Left cardiac atrium (tissue), 4 donors: Measurements from ENCODE around the gene KDM6B. TPM values are rescaled to one million over a fixed set of nuclear protein-coding genes. Genes with fewer than 3 reads are reported as not detected.

Source experiments
- ATAC-seq, 2 donors: fragments of 200-7000 bp; cut with Tn5 transposase; one replicate each; pipeline ENCODE4 v1.9.1; 2020; ENCODE audit warnings: mild to moderate bottlenecking in 2 of 2, moderate library complexity in 2 of 2
- DNase-seq: peaks from one replicate; pipeline ENCODE4 v3.0.0-alpha.2; 2020
- intact Hi-C, 2 donors: fragments of 100-400 bp; cut with DNase I; formaldehyde crosslinking; loops; one replicate each; pipeline versions ENCODE4 v1.14.1 to v1.15.1; 2022 to 2023
- total RNA-seq, 2 donors: library from RNA; stranded (reverse); fragmentation: NEBNext Ultra II Directional; extraction: Animal tissue kit (Norgen Biotek cat#: 25700); gene quantifications; one replicate each; pipeline ENCODE4 v1.2.1, GENCODE V29; 2021
- donor health status: DM: no; HTN: yes; CAD: no.
- donor health status: DM: no; HTN: yes; CAD: no; lungs with severe emphysema.
- donor health status: DM: yes; HTN: yes; CAD: no.
- donor health status: Dilated cardiomyopathy.

Gene KDM6B
- total RNA-seq, 2 donors from 2014 or later: 24.2 to 31.7 TPM

DNA sequence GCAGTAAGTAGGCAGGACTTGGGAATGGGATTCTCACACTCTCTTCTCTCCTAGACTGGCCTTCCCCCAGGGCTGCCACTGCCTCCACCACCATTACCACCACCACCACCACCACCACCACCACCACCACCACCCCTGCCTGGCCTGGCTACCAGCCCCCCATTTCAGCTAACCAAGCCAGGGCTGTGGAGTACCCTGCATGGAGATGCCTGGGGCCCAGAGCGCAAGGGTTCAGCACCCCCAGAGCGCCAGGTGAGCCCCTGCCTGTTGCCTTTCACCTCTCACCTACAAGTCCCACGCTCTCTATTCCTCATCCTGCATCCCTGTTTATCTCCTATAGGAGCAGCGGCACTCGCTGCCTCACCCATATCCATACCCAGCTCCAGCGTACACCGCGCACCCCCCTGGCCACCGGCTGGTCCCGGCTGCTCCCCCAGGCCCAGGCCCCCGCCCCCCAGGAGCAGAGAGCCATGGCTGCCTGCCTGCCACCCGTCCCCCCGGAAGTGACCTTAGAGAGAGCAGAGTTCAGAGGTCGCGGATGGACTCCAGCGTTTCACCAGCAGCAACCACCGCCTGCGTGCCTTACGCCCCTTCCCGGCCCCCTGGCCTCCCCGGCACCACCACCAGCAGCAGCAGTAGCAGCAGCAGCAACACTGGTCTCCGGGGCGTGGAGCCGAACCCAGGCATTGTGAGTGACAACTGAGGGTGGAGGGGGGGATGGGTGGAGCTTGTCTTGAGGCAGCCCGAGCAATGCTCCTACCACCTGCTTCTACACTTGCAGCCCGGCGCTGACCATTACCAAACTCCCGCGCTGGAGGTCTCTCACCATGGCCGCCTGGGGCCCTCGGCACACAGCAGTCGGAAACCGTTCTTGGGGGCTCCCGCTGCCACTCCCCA lies 13.0 kb downstream of the KDM6B start:
- intact Hi-C loops: no loop called here
- DNase-seq (peak; percentile 28), ATAC-seq (no peak)

DNA sequence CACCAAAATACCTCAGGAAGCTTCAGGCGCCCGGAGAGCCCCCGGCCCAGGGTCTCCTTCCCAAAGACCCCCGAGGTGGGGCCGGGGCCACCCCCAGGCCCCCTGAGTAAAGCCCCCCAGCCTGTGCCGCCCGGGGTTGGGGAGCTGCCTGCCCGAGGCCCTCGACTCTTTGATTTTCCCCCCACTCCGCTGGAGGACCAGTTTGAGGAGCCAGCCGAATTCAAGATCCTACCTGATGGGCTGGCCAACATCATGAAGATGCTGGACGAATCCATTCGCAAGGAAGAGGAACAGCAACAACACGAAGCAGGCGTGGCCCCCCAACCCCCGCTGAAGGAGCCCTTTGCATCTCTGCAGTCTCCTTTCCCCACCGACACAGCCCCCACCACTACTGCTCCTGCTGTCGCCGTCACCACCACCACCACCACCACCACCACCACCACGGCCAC lies 14.1 kb downstream of the KDM6B start:
- intact Hi-C loops: no loop called here
- no peak for DNase-seq
- ATAC-seq: no peak

DNA sequence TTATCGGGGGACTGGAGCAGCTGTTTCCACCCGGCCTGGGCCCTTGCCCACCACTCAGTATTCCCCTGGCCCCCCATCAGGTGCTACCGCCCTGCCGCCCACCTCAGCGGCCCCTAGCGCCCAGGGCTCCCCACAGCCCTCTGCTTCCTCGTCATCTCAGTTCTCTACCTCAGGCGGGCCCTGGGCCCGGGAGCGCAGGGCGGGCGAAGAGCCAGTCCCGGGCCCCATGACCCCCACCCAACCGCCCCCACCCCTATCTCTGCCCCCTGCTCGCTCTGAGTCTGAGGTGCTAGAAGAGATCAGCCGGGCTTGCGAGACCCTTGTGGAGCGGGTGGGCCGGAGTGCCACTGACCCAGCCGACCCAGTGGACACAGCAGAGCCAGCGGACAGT lies 14.7 kb downstream of the KDM6B start:
- intact Hi-C loops: no loop called here
- ATAC-seq: no peak
- DNase-seq: no peak

DNA sequence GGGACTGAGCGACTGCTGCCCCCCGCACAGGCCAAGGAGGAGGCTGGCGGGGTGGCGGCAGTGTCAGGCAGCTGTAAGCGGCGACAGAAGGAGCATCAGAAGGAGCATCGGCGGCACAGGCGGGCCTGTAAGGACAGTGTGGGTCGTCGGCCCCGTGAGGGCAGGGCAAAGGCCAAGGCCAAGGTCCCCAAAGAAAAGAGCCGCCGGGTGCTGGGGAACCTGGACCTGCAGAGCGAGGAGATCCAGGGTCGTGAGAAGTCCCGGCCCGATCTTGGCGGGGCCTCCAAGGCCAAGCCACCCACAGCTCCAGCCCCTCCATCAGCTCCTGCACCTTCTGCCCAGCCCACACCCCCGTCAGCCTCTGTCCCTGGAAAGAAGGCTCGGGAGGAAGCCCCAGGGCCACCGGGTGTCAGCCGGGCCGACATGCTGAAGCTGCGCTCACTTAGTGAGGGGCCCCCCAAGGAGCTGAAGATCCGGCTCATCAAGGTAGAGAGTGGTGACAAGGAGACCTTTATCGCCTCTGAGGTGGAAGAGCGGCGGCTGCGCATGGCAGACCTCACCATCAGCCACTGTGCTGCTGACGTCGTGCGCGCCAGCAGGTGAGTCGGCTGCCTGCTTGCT lies 15.2 kb downstream of the KDM6B start:
- peak; percentile 26 for DNase-seq
- intact Hi-C loops: no loop called here

DNA sequence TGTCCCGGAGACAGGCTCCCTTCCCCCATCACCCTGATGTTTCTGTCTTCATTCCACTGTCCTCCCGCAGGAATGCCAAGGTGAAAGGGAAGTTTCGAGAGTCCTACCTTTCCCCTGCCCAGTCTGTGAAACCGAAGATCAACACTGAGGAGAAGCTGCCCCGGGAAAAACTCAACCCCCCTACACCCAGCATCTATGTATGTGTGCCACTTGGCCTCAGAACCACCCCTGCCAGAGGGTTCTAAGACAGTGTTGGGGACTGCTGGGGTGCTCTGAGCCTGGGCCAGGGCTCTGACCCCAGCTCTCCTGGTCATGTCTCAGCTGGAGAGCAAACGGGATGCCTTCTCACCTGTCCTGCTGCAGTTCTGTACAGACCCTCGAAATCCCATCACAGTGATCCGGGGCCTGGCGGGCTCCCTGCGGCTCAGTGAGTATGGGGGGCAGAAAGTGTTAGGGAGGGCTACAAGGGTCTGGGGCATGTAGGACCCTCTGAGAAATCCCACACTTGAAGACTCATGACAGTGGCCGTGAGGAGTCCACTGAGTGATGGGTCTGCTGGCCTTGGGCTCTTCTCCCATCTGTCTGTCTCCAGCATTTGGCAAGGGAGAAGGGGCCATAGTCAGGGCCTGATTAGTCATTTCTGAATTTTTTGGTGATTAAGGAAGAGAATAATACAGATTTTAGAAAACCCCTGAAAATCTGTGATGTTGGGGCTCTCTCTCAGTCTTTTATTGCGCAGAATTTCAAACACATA lies 15.9 kb downstream of the KDM6B start:
- intact Hi-C loops: no loop called here
- ATAC-seq (no peak), DNase-seq (no peak)

More for the DNA sequence above, 15.2 kb downstream of the KDM6B start:
- no peak for ATAC-seq

DNA sequence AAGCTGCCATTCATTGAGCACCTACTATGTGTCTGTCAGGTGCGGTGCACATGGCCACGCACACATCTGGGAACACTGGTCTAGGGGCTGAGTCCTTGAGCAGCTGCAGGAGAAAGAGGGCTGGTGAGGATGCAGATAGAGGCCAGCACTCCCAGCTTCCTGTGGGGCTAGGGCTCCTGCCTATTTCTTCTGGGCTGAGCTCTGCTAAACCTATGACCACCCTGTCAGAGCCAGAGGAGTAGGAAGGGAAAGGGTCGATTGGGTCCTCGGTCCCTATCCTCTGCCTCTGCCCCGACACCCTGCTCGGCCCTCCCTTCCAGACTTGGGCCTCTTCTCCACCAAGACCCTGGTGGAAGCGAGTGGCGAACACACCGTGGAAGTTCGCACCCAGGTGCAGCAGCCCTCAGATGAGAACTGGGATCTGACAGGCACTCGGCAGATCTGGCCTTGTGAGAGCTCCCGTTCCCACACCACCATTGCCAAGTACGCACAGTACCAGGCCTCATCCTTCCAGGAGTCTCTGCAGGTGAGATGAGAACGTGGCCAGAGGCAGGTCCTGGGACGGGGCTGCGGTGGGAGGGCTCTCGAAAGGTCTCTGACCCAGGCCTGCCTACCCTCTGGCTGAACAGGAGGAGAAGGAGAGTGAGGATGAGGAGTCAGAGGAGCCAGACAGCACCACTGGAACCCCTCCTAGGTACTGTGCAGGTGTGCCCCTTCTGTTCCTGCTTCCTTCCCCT lies 16.9 kb downstream of the KDM6B start:
- DNase-seq (peak; percentile 34), ATAC-seq (no peak)
- intact Hi-C loops: no loop called here

DNA sequence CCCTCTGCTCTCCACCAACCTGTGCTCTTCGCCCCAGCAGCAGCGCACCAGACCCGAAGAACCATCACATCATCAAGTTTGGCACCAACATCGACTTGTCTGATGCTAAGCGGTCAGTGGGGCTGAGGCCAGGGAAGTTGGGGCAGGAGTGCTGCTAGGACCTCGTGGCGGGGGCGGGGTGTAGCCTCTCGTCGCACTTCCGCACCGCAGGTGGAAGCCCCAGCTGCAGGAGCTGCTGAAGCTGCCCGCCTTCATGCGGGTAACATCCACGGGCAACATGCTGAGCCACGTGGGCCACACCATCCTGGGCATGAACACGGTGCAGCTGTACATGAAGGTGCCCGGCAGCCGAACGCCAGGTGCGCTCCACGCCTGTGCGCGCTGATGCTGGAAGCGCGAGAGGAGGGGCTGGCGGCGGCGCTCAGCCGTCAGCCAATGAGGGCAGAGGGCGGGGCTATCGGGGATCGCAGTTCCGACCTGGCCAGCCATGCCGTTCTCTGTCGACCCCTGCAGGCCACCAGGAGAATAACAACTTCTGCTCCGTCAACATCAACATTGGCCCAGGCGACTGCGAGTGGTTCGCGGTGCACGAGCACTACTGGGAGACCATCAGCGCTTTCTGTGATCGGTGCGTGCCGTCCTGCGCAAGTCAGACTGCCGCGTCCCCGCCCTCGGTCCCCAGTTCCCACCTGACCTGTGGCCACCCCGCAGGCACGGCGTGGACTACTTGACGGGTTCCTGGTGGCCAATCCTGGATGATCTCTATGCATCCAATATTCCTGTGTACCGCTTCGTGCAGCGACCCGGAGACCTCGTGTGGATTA lies 17.6 kb downstream of the KDM6B start:
- peak; percentile 93 for DNase-seq
- intact Hi-C loops: loop anchor here in 1 of 2 donors (2.0 kb wide), 1 partner anchor 27 kb away; no protein-coding TSS in a partner anchor
- ATAC-seq: peak; percentile 71 to 75

DNA sequence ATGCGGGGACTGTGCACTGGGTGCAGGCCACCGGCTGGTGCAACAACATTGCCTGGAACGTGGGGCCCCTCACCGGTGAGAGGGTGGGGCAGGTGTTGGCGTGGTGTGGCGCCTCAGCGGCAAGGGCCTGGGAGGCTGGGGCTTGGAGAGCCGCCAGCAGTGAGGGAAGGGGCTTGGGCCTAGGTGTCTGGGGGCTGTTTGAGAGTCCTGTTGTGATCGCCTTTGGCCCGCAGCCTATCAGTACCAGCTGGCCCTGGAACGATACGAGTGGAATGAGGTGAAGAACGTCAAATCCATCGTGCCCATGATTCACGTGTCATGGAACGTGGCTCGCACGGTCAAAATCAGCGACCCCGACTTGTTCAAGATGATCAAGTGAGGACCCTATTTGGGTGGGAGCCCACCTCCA lies 18.2 kb downstream of the KDM6B start:
- DNase-seq: peak; percentile 25
- no peak for ATAC-seq

DNA sequence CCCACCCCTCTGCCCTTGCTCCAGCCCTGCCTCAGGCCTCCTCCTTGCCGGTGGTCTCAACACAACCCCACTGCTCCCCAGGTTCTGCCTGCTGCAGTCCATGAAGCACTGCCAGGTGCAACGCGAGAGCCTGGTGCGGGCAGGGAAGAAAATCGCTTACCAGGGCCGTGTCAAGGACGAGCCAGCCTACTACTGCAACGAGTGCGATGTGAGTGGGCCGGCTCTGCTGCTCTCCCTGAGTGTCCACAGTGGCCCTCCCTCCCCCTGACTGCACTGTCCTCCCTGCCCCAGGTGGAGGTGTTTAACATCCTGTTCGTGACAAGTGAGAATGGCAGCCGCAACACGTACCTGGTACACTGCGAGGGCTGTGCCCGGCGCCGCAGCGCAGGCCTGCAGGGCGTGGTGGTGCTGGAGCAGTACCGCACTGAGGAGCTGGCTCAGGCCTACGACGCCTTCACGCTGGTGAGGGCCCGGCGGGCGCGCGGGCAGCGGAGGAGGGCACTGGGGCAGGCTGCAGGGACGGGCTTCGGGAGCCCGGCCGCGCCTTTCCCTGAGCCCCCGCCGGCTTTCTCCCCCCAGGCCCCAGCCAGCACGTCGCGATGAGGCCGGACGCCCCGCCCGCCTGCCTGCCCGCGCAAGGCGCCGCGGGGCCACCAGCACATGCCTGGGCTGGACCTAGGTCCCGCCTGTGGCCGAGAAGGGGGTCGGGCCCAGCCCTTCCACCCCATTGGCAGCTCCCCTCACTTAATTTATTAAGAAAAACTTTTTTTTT lies 19.1 kb downstream of the KDM6B start:
- no peak for ATAC-seq
- intact Hi-C loops: loop anchor here in 1 of 2 donors (2.0 kb wide), 1 partner anchor 28 kb away; no protein-coding TSS in a partner anchor
- peak; percentile 31 for DNase-seq

More for the DNA sequence above, 18.2 kb downstream of the KDM6B start:
- intact Hi-C loops: loop anchor here in 1 of 2 donors (2.0 kb wide), 1 partner anchor 27 kb away; no protein-coding TSS in a partner anchor

DNA sequence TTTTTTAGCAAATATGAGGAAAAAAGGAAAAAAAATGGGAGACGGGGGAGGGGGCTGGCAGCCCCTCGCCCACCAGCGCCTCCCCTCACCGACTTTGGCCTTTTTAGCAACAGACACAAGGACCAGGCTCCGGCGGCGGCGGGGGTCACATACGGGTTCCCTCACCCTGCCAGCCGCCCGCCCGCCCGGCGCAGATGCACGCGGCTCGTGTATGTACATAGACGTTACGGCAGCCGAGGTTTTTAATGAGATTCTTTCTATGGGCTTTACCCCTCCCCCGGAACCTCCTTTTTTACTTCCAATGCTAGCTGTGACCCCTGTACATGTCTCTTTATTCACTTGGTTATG lies 19.6 kb downstream of the KDM6B start:
- intact Hi-C loops: loop anchor here in 1 of 2 donors (2.0 kb wide), 1 partner anchor 29 kb away; no protein-coding TSS in a partner anchor
- peak; percentile 24 for DNase-seq

DNA sequence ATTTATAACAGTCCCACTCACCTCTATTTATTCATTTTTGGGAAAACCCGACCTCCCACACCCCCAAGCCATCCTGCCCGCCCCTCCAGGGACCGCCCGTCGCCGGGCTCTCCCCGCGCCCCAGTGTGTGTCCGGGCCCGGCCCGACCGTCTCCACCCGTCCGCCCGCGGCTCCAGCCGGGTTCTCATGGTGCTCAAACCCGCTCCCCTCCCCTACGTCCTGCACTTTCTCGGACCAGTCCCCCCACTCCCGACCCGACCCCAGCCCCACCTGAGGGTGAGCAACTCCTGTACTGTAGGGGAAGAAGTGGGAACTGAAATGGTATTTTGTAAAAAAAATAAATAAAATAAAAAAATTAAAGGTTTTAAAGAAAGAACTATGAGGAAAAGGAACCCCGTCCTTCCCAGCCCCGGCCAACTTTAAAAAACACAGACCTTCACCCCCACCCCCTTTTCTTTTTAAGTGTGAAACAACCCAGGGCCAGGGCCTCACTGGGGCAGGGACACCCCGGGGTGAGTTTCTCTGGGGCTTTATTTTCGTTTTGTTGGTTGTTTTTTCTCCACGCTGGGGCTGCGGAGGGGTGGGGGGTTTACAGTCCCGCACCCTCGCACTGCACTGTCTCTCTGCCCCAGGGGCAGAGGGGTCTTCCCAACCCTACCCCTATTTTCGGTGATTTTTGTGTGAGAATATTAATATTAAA lies 20.2 kb downstream of the KDM6B start:
- DNase-seq: peak; percentile 34
- ATAC-seq: no peak
- intact Hi-C loops: no loop called here

More for the DNA sequence above, 19.6 kb downstream of the KDM6B start:
- no peak for ATAC-seq

DNA sequence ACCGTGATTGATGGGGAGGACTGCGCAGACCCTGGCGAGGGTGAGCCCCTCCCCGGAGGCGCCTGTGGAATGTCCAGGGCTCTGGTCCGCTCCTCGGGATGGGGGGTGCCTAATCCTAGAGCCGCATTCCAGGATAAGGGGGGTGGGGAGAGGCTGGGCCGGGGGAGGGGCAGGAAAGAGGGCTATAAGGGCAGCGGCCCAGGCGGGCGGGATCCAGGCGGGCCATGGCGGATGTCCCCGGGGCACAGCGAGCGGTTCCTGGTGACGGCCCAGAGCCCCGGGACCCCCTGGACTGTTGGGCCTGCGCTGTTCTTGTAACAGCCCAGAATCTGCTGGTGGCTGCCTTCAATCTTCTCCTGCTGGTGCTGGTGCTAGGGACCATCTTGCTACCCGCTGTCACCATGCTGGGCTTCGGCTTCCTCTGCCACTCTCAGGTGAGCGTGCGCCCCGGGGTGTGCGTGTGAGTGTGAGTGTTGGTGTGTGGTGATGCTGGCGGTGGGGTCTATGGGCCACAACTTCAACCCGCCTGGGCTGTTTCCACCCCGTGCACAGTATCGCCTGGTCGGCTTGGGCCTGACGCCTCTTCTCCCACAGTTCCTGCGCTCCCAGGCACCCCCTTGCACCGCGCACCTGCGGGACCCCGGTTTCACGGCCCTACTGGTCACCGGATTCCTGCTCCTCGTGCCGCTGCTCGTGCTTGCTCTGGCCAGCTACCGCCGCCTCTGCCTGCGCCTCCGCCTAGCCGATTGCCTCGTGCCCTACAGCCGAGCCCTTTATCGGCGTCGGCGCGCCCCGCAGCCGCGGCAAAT lies 21.0 kb downstream of the KDM6B start, which contains the start of gene TMEM88:
Gene TMEM88 (plus strand): TSS at position 216 of the 809 bp plus-strand sequence. CDS start 9 bp downstream, at position 225.
- ATAC-seq (no peak), DNase-seq (peak; percentile 54)
- intact Hi-C loops: loop anchor here in 1 of 2 donors (5.0 kb wide), 1 partner anchor 33 kb away; no protein-coding TSS in a partner anchor

DNA sequence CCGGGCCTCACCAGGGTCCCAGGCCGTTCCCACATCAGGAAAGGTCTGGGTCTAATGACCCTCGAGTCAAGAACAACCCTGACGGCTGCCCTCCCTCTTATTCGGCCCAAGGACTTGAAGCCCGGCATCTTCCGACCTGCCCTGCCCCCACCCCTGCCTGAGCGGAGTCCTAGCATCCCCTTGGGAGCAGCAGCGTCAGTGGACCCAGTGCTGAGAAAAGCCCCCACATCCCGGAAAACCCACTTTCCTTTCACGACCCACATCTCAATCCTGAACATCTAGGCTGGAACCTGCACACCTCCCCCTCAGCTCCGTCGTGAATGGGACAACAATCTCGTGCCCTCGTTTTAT lies 21.6 kb downstream of the KDM6B start:
- DNase-seq (peak; percentile 60), ATAC-seq (no peak)
- intact Hi-C loops: loop anchor here in 1 of 2 donors (5.0 kb wide), 1 partner anchor 33 kb away; no protein-coding TSS in a partner anchor

DNA sequence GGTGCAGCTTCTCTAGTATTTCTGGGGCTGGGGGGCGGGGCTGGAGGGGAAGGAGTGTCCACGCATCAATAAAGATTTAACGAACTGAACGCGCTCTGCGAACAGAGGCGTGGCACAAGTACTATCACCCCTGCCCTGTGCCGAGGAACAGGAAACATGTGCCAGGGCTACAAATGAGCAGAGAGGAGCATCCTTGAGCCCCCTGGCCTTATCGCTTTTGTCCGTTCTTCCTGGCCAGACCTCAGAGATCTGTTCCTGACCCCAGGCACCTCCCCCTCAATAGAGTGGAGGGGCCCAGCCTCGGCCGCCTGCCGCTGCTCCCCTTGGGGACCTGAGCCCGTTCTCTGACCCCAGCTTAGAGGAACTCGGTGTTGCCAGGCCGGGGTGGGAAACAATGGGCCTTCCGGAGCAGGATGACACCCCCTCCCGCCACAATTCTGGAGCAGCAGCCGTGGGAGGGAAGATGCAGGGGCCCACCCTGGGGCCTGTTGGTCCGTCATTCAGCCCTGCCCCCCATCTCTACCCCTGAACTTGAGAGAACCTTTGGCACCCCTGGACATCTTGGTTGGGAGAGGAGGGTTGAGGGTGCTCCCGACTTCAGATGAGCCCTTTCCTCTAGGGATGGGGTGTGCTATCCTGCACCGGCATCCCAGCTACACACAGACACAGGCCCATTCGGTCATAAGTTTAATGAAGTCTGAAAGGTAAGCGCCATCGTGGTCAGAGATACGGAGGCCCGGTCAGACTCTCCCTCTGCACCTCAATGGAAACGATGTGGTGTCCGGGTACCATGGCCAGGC lies 22.2 kb downstream of the KDM6B start:
- DNase-seq (peak; percentile 86), ATAC-seq (peak; percentile 0 to 3)
- intact Hi-C loops: loop anchor here in 1 of 2 donors (5.0 kb wide), 1 partner anchor 34 kb away; no protein-coding TSS in a partner anchor
